ENCODE measurements around the gene CENPH.
"Not testable (repeated sequence)": the region's sequence is repeated elsewhere in the genome, so short reads cannot be mapped to it uniquely, and the experiment has no call there.

The CENPH gene

GRCh38 chr5:69189162-69190086, at the start of gene CENPH:
CENPH (plus strand) TSS chr5:69189583; CDS start chr5:69189635, 52 bp downstream.
- DNase-seq, result peak; percentile 85 to 88

GRCh38 chr5:69140239-69140638, 49.1 kb upstream of the CENPH start:
- not testable (repeated sequence) for DNase-seq

GRCh38 chr5:69140827-69141226, 48.6 kb upstream of the CENPH start:
- DNase-seq, result no peak

GRCh38 chr5:69148576-69148975, 40.8 kb upstream of the CENPH start:
- not testable (repeated sequence) for DNase-seq

- no peak for DNase-seq
Measured at GRCh38 chr5:69148981-69149675, 40.3 kb upstream of the CENPH start.

GRCh38 chr5:69149676-69150010, 39.7 kb upstream of the CENPH start:
- DNase-seq, result no peak

GRCh38 chr5:69152731-69153130, 36.7 kb upstream of the CENPH start:
- DNase-seq, result no peak

GRCh38 chr5:69156456-69156855, 32.9 kb upstream of the CENPH start:
- no peak for DNase-seq

- no peak for DNase-seq
Measured at GRCh38 chr5:69158039-69158438, 31.3 kb upstream of the CENPH start.

GRCh38 chr5:69160651-69161050, 28.7 kb upstream of the CENPH start:
- DNase-seq, result no peak

- DNase-seq, result peak; percentile 97 to 98
Measured at GRCh38 chr5:69166686-69167492, 22.5 kb upstream of the CENPH start, which contains the start of gene CCNB1. CCNB1 (plus strand) TSS chr5:69167150; CDS start chr5:69167263, 113 bp downstream.

GRCh38 chr5:69167493-69167855, 21.9 kb upstream of the CENPH start:
- no peak for DNase-seq

- DNase-seq, result no peak
Measured at GRCh38 chr5:69167929-69168328, 21.5 kb upstream of the CENPH start.

GRCh38 chr5:69170495-69170894, 18.9 kb upstream of the CENPH start:
- no peak for DNase-seq

GRCh38 chr5:69170969-69171368, 18.4 kb upstream of the CENPH start:
- DNase-seq, result no peak

GRCh38 chr5:69181659-69182293, 7.6 kb upstream of the CENPH start:
- DNase-seq, result not testable (repeated sequence)

- DNase-seq, result no peak
Measured at GRCh38 chr5:69184621-69185020, 4.8 kb upstream of the CENPH start.

- DNase-seq, result no peak
Measured at GRCh38 chr5:69187342-69187741, 2.0 kb upstream of the CENPH start.

- no peak for DNase-seq
Measured at GRCh38 chr5:69188811-69189161, 597 bp upstream of the CENPH start.

GRCh38 chr5:69202497-69202896, 13.1 kb downstream of the CENPH start:
- DNase-seq, result no peak

GRCh38 chr5:69206528-69207190, 17.3 kb downstream of the CENPH start:
- DNase-seq, result no peak

- DNase-seq, result no peak
Measured at GRCh38 chr5:69209602-69210001, 20.2 kb downstream of the CENPH start.

Measured in NCI-H187 (cell line).